ENCODE data around the gene NPC1.
"Not testable (repeated sequence)": the region's sequence is repeated elsewhere in the genome, so short reads cannot be mapped to it uniquely, and the experiment has no call there.

Gene NPC1

GRCh38 chr18:23560186-23560585 lies 26.1 kb downstream of the NPC1 start:
- Histone ChIP-seq H3K27ac (replicated peaks; ENCODE audit: low read length) (no peak overlapping the region), H2BK12ac (ENCODE audit: low read length) (no peak overlapping the region), H2BK5ac (ENCODE audit: low read length) (no peak overlapping the region), H3K9ac (ENCODE audit: low read depth, low read length, poor library complexity) (no peak overlapping the region), H2BK120ac (ENCODE audit: low read depth, low read length) (no peak overlapping the region), H2AK5ac (ENCODE audit: low read depth, low read length) (no peak overlapping the region), H3K4ac (ENCODE audit: low read length) (no peak overlapping the region), H4K8ac (ENCODE audit: low read depth, low read length) (no peak overlapping the region), H3K4me1 (ENCODE audit: control insufficient read depth in 2 of 2, insufficient read depth in 1 of 2, low read depth in 1 of 2, low read length in 2 of 2) (no peaks in the 10 kb centered on the region), H2BK15ac (ENCODE audit: low read length) (no peak overlapping the region), H3K79me1 (ENCODE audit: low read depth, low read length) (no peaks in the 10 kb centered on the region), H3K23ac (ENCODE audit: low read depth, low read length, poor library complexity) (no peak overlapping the region), H3K36me3 (replicated peaks in 1 of 2; ENCODE audit: control insufficient read depth in 2 of 2, insufficient read depth in 2 of 2, low read length in 2 of 2) (peaks cover 30 to 89% of the 10 kb centered on the region in 2 donors), H3K27me3 (ENCODE audit: control insufficient read depth in 3 of 3, insufficient read depth in 3 of 3, low read depth in 1 of 3, low read length in 3 of 3) (no peaks in the 10 kb centered on the region), H3K14ac (ENCODE audit: low read length) (no peak overlapping the region), H3K4me3 (ENCODE audit: low read length in 2 of 2) (no peak overlapping the region), H4K91ac (ENCODE audit: low read depth, low read length, poor library complexity) (no peak overlapping the region), H3K4me2 (ENCODE audit: insufficient read depth, low read length, poor library complexity, severe bottlenecking) (no peak overlapping the region), H2AFZ (ENCODE audit: low read length) (no peak overlapping the region), H3K18ac (ENCODE audit: low read length) (no peak overlapping the region), H3K9me3 (replicated peaks in 1 of 2; ENCODE audit: control insufficient read depth in 2 of 2, insufficient read depth in 1 of 2, low read depth in 1 of 2, low read length in 2 of 2) (no peaks in the 10 kb centered on the region)
- no CpG with 5 or more reads among the region's 4 CpGs for WGBS, 2 donors (ENCODE audit: extremely low coverage in 2 of 2, insufficient read length in 2 of 2, insufficient replicate concordance in 1 of 2)
- no peak for DNase-seq (ENCODE audit: low spot score)

GRCh38 chr18:23557511-23557910 lies 28.8 kb downstream of the NPC1 start:
- not testable (repeated sequence) for H2BK120ac ChIP-seq (ENCODE audit: low read depth, low read length); H4K91ac ChIP-seq (ENCODE audit: low read depth, low read length, poor library complexity); H3K4ac ChIP-seq (ENCODE audit: low read length); H3K4me1 ChIP-seq (ENCODE audit: control insufficient read depth in 2 of 2, insufficient read depth in 1 of 2, low read depth in 1 of 2, low read length in 2 of 2); H2BK12ac ChIP-seq (ENCODE audit: low read length); H2AK5ac ChIP-seq (ENCODE audit: low read depth, low read length); H3K79me1 ChIP-seq (ENCODE audit: low read depth, low read length); H3K4me2 ChIP-seq (ENCODE audit: insufficient read depth, low read length, poor library complexity, severe bottlenecking); H2AFZ ChIP-seq (ENCODE audit: low read length); H3K27me3 ChIP-seq (ENCODE audit: control insufficient read depth in 3 of 3, insufficient read depth in 3 of 3, low read depth in 1 of 3, low read length in 3 of 3); H2BK15ac ChIP-seq (ENCODE audit: low read length); H4K8ac ChIP-seq (ENCODE audit: low read depth, low read length); H3K23ac ChIP-seq (ENCODE audit: low read depth, low read length, poor library complexity); H2BK5ac ChIP-seq (ENCODE audit: low read length); H3K9me3 ChIP-seq (replicated peaks in 1 of 2; ENCODE audit: control insufficient read depth in 2 of 2, insufficient read depth in 1 of 2, low read depth in 1 of 2, low read length in 2 of 2); H3K9ac ChIP-seq (ENCODE audit: low read depth, low read length, poor library complexity); H3K4me3 ChIP-seq (ENCODE audit: low read length in 2 of 2); DNase-seq (ENCODE audit: low spot score); H3K18ac ChIP-seq (ENCODE audit: low read length); H3K14ac ChIP-seq (ENCODE audit: low read length); H3K27ac ChIP-seq (replicated peaks; ENCODE audit: low read length)
- WGBS, 2 donors (ENCODE audit: extremely low coverage in 2 of 2, insufficient read length in 2 of 2, insufficient replicate concordance in 1 of 2) = no CpG with 5 or more reads among the region's 8 CpGs
- H3K36me3 ChIP-seq (replicated peaks in 1 of 2; ENCODE audit: control insufficient read depth in 2 of 2, insufficient read depth in 2 of 2, low read length in 2 of 2) = peaks cover 43 to 93% of the 10 kb centered on the region in 2 donors

DNA sequence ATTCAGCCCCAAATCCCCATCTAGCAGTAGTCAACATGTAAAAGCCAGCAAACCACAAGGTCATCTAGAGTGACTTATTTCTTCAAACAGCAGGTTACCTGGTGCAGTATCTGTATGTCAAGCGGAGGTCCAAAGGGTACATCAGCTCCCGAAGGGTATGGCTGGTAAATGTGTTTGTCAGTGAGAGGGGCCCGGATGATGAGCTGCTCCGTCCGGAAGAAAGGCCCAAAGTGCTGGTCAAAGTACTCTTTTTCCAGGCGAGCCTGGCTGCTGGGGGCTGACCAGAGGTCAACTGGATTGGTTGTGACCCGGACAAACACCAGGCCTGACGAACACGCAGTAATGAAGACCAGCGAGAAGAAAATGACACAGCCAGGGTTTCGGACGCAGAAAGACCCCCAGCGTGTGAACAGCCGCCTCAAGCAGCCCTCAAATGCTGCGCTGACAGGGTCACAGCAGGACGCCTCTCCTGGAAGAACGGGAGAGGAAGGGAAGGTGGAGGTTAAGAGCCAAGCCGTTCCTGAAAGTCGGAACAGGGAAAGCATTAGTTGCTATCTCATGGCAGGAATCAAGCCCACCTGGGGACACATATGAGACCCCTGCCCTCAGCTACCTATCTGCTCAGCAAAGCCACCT lies 30.0 kb downstream of the NPC1 start:
- no peaks in the 10 kb centered on the region for H3K79me1 ChIP-seq (ENCODE audit: low read depth, low read length)
- no peak overlapping the region for H3K23ac ChIP-seq (ENCODE audit: low read depth, low read length, poor library complexity)
- H3K27me3 ChIP-seq (ENCODE audit: control insufficient read depth in 3 of 3, insufficient read depth in 3 of 3, low read depth in 1 of 3, low read length in 3 of 3) = no peaks in the 10 kb centered on the region
- no peak overlapping the region for H2AK5ac ChIP-seq (ENCODE audit: low read depth, low read length)
- H4K91ac ChIP-seq (ENCODE audit: low read depth, low read length, poor library complexity) = no peak overlapping the region
- no peak overlapping the region for H4K8ac ChIP-seq (ENCODE audit: low read depth, low read length)
- H3K4me1 ChIP-seq (ENCODE audit: control insufficient read depth in 2 of 2, insufficient read depth in 1 of 2, low read depth in 1 of 2, low read length in 2 of 2) = no peaks in the 10 kb centered on the region
- H2BK12ac ChIP-seq (ENCODE audit: low read length) = no peak overlapping the region
- WGBS, 2 donors (ENCODE audit: extremely low coverage in 2 of 2, insufficient read length in 2 of 2, insufficient replicate concordance in 1 of 2) = no CpG with 5 or more reads among the region's 19 CpGs
- no peak overlapping the region for H3K4ac ChIP-seq (ENCODE audit: low read length)
- no peak overlapping the region for H3K4me2 ChIP-seq (ENCODE audit: insufficient read depth, low read length, poor library complexity, severe bottlenecking)
- no peak overlapping the region for H3K9ac ChIP-seq (ENCODE audit: low read depth, low read length, poor library complexity)
- DNase-seq (ENCODE audit: low spot score) = no peak
- H2BK120ac ChIP-seq (ENCODE audit: low read depth, low read length) = no peak overlapping the region
- no peaks in the 10 kb centered on the region for H3K9me3 ChIP-seq (replicated peaks in 1 of 2; ENCODE audit: control insufficient read depth in 2 of 2, insufficient read depth in 1 of 2, low read depth in 1 of 2, low read length in 2 of 2)
- no peak overlapping the region for H3K14ac ChIP-seq (ENCODE audit: low read length)
- H3K4me3 ChIP-seq (ENCODE audit: low read length in 2 of 2) = no peak overlapping the region
- no peak overlapping the region for H2BK5ac ChIP-seq (ENCODE audit: low read length)
- H3K27ac ChIP-seq (replicated peaks; ENCODE audit: low read length) = no peak overlapping the region
- peaks cover 46 to 96% of the 10 kb centered on the region in 2 donors for H3K36me3 ChIP-seq (replicated peaks in 1 of 2; ENCODE audit: control insufficient read depth in 2 of 2, insufficient read depth in 2 of 2, low read length in 2 of 2)
- H3K18ac ChIP-seq (ENCODE audit: low read length) = no peak overlapping the region
- H2BK15ac ChIP-seq (ENCODE audit: low read length) = no peak overlapping the region
- H2AFZ ChIP-seq (ENCODE audit: low read length) = no peak overlapping the region

GRCh38 chr18:23553887-23554286 lies 32.4 kb downstream of the NPC1 start:
- Histone ChIP-seq H3K79me1 (ENCODE audit: low read depth, low read length) (no peaks in the 10 kb centered on the region), H3K36me3 (replicated peaks in 1 of 2; ENCODE audit: control insufficient read depth in 2 of 2, insufficient read depth in 2 of 2, low read length in 2 of 2) (peaks cover 41 to 91% of the 10 kb centered on the region in 2 donors), H3K4me1 (ENCODE audit: control insufficient read depth in 2 of 2, insufficient read depth in 1 of 2, low read depth in 1 of 2, low read length in 2 of 2) (no peaks in the 10 kb centered on the region), H3K9me3 (replicated peaks in 1 of 2; ENCODE audit: control insufficient read depth in 2 of 2, insufficient read depth in 1 of 2, low read depth in 1 of 2, low read length in 2 of 2) (no peaks in the 10 kb centered on the region), H3K14ac (ENCODE audit: low read length) (no peak overlapping the region), H4K91ac (ENCODE audit: low read depth, low read length, poor library complexity) (no peak overlapping the region), H4K8ac (ENCODE audit: low read depth, low read length) (no peak overlapping the region), H2BK15ac (ENCODE audit: low read length) (no peak overlapping the region), H2AK5ac (ENCODE audit: low read depth, low read length) (no peak overlapping the region), H3K4me3 (ENCODE audit: low read length in 2 of 2) (no peak overlapping the region), H3K18ac (ENCODE audit: low read length) (no peak overlapping the region), H2BK120ac (ENCODE audit: low read depth, low read length) (no peak overlapping the region), H3K4me2 (ENCODE audit: insufficient read depth, low read length, poor library complexity, severe bottlenecking) (no peak overlapping the region), H2AFZ (ENCODE audit: low read length) (no peak overlapping the region), H3K4ac (ENCODE audit: low read length) (no peak overlapping the region), H3K9ac (ENCODE audit: low read depth, low read length, poor library complexity) (no peak overlapping the region), H3K23ac (ENCODE audit: low read depth, low read length, poor library complexity) (no peak overlapping the region), H2BK5ac (ENCODE audit: low read length) (no peak overlapping the region), H3K27me3 (ENCODE audit: control insufficient read depth in 3 of 3, insufficient read depth in 3 of 3, low read depth in 1 of 3, low read length in 3 of 3) (no peaks in the 10 kb centered on the region), H3K27ac (replicated peaks; ENCODE audit: low read length) (no peak overlapping the region), H2BK12ac (ENCODE audit: low read length) (no peak overlapping the region)
- DNase-seq (ENCODE audit: low spot score) = no peak
- no CpG with 5 or more reads among the region's 6 CpGs for WGBS, 2 donors (ENCODE audit: extremely low coverage in 2 of 2, insufficient read length in 2 of 2, insufficient replicate concordance in 1 of 2)

Measured in neuronal stem cell (in vitro differentiated cells).